GM20431 (cell line): ENCODE measurements around the gene NOTCH1.

Experiments
- in situ Hi-C: fragments of 300-500 bp; cut with MseI, MboI; formaldehyde crosslinking; loops from one replicate; pipeline ENCODE4 v1.15.0; 2020; ENCODE audit warnings: low sequenced_read_pairs; ENCODE audit not compliant: unreplicated experiment

The NOTCH1 gene

GRCh38 chr9:136474021-136474640, 71.7 kb downstream of the NOTCH1 start:
- in situ Hi-C loops = no loop called here

GRCh38 chr9:136473354-136473721, 72.5 kb downstream of the NOTCH1 start:
- in situ Hi-C loops = no loop called here

DNA sequence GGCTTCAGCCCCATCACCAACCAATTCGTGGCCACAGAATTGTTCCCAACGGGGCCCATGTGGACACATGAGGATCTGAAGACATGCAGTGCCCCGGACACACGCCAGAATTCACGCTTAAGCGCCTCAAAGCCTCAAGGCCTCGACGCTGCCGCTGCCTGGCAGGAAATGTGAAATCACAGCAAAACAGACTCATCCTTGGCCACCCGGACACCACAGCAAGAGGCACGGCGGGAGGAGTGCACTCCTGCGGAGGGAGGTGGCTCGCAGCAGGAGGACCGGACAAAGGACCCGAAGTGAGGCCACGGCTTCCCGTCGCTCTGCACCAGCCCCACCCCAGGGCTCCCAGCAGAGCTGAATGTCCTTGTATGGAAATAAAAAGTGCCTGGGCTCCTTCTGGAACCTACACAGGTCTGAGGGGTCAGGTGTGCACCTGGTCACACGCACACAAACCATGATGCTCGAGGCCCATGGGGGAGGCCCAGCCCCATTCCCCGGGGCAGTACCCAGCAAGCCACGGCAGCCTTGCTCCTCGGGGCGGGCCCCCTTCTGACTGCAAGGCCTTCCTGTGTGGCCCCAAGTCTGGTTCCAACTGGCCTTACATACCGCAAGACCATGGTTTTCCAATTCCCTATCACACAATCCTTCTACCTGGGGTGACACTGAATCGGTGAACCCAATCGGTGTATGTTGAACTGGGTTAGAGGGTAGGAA, 73.1 kb downstream of the NOTCH1 start:
- in situ Hi-C loops = no loop called here

DNA sequence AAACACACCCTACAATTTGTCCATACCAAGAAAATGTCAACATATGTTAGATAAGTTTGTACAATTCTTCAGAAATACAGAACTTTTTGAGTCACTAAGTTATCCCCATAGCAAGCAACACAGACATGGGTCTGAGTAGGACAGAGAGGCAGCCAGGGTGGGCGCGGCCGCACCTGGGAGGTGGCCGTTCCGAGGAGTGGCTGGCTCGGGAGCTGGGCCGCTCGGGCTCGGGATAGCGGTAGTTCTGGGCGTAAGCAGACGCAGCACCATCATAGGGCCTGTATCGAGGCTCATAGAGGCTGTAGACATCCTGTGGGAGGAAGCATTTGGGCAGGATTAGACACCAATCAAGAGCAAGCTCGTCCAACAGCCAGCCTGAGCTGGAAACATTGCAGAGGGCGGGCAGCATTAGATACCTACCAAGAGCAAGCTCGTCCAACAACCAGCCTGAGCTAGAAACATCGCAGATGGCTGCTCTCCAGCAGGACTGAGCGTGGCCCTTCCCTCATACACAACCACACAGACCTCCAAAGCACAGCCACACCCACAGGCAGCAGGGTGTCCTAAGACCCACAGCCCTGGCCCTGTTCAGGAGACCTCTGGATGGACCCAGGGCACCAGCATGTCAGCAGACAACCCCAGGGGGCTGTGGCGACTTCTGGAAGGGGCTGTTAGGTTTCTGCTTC, 73.9 kb downstream of the NOTCH1 start:
- in situ Hi-C loops = no loop called here

GRCh38 chr9:136470792-136471469, 74.9 kb downstream of the NOTCH1 start:
- in situ Hi-C loops = no loop called here

GRCh38 chr9:136470356-136470755, 75.5 kb downstream of the NOTCH1 start:
- in situ Hi-C loops = no loop called here

DNA sequence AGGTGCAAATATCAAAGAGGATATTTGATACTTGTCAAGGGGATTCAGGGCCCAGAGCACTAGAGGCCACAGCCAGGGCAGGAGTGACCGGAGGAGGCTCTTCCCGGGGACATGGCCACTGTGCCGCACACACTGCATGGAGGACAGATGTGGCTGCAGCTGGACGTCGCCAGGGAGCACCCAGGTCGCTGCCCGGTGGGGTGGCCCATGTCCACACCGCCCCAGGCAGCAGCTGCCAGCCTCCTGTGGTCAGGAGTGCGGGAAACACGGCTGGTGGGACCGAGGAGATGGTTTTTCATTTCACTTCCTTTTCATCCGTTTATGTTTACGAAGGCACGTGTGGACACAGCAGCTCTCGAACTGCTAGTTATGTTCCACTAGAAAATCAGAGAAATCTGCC, 78.1 kb downstream of the NOTCH1 start:
- in situ Hi-C loops = no loop called here

GRCh38 chr9:136466155-136466541, 79.7 kb downstream of the NOTCH1 start:
- in situ Hi-C loops = no loop called here

DNA sequence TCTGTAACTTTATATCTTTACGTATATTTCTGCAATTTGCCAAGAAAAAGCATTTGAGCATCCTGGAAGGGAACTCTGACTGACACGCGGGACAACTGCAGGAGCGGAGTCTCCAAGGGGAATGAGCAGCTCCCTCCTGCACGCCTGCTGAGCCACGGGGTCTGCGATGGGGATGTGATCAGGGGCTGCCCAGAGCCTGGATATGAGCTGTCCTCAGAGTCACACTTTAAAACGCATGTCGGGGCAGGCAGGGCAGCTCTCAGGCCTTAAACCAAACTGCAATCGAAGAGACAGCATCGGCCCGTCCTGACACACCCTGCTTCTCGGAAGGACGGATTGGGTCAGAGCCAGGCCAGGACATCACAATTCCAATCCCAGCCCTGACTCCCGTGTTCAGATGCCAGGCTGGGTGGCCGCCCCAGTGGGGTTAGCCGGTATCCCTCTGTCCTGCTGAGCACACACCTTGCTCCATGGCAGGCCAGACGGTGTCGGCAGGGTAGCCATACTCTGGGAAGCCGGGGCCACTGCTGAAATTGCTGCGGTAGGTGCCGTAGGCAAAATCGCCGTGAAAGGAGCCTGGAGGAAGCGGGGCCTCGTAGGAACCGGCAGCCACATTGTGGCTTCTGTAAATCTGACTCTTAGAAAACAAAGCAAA, 80.2 kb downstream of the NOTCH1 start:
- in situ Hi-C loops = no loop called here

DNA sequence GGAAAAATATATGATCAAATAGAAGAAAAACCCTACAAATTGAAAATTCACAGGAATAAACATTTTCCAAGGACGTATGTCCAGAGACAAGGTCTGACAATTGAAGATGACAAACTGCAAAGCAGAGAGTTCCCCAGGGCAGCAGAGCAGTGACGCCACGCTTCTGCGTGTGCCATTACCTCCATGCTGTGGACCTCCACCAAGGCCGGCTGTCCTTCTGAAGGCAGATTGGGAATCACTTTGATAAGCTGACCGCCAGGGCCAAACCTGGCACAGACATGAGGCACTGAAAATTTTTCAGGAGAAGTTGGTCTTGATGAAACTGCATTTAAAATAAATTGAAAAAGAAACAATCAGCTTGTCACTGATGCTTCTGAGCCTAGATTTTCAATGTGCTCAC, 81.6 kb downstream of the NOTCH1 start:
- in situ Hi-C loops = no loop called here

GRCh38 chr9:136463578-136463977, 82.3 kb downstream of the NOTCH1 start:
- in situ Hi-C loops = no loop called here

DNA sequence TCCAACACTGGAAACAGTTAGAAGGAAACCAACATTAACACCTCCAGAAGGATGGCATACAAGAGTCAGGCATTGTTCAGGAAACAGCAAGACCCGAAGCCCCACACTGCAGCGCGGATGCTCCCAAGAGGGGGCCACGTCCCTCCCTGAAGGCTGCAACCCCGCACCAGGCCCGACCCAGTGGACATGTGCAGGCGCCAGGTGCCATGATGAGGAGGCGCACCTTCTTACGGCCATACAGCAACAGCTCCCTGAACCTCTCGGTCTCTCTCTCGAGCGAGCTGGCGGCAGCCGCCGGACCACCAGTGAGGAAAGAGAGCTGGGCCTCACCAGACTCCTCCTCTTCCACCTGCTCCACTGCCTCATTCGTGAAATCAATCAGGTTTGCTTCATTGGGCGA, 83.2 kb downstream of the NOTCH1 start:
- in situ Hi-C loops = no loop called here

- in situ Hi-C loops = no loop called here
These were observed 85.0 kb downstream of the NOTCH1 start for GRCh38 chr9:136460772-136461325.

GRCh38 chr9:136459425-136459824, 86.4 kb downstream of the NOTCH1 start:
- in situ Hi-C loops = no loop called here

- in situ Hi-C loops = no loop called here
These were observed 88.5 kb downstream of the NOTCH1 start for GRCh38 chr9:136457326-136457725.

- in situ Hi-C loops = no loop called here
These were observed 89.6 kb downstream of the NOTCH1 start for GRCh38 chr9:136456258-136456657.

GRCh38 chr9:136455043-136456002, 90.5 kb downstream of the NOTCH1 start:
- in situ Hi-C loops = no loop called here

- in situ Hi-C loops = no loop called here
These were observed 91.6 kb downstream of the NOTCH1 start for GRCh38 chr9:136454026-136454796.
